Measurements from ENCODE around the gene ARHGEF2. TPM values are rescaled to one million over a fixed set of nuclear protein-coding genes. Genes with fewer than 3 reads are reported as not detected.

ARHGEF2 gene
- total and polyA plus RNA-seq, 9 of the 15 experiments (the other 6 are each of a cell fraction or from before 2014, with no cell fraction given), result 7.1 to 162 (median 62.2) TPM

DNA sequence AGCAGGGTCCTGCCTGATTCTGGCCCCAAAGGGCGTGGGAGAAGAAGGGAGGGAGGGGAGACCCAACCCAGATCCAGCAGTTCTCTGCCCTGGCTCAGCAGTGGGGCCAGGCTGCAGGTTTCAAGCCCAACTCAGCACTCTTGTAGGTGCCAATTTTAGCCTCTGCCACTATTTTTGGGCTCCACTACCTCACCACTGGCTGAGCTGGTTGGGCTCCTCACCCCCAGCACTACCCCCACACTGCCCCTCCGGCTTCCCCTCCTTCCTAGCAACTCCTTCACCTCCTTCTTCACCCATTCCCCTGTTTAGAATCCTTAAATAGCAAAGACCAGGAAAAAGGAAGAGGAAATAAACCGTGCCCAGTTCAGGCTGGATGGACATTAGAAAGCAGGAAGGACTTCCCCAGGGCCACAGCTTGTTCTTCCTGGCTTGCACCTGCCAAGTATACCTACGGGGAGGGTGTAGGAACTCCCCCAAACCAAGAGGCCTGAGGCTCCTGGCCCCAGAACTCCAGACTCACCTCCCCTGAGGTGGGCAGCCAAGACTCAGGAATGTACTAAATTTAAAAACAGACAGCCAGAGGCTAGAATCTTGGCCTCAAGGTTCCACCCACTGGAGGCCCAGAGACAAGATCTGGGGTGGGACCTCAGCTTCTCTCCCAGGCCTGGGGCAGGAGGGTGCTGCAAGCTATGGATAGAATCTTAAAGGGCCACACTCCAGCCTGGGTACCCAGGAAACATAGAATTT is 1.4 kb upstream of the ARHGEF2 start (continued):
- TF ChIP-seq TAF1 (IDR thresholded peaks at IDR 0.05; ENCODE audit: control insufficient read depth, extremely low read depth, insufficient read depth, low read length, severe bottlenecking) (peak; percentile 46), ZBTB11 (CRISPR knock-in tag; IDR thresholded peaks at IDR 0.05) (no peak), HNRNPLL (IDR thresholded peaks at IDR 0.05; ENCODE audit: low read depth, low read length, poor library complexity, severe bottlenecking) (no peak), HNRNPH1 (optimal IDR thresholded peaks at IDR 0.05; ENCODE audit: low read depth, low read length) (no peak), POLR2B (IDR thresholded peaks at IDR 0.05; ENCODE audit: low read depth, partially characterized antibody) (peak; percentile 62), ZNF407 (IDR thresholded peaks at IDR 0.05; ENCODE audit: low read depth) (no peak), ZFP91 (CRISPR knock-in tag; IDR thresholded peaks at IDR 0.05) (peak; percentile 89), RNF2 (IDR thresholded peaks at IDR 0.05) (no peak)
- TF ChIP-seq, protein P1, sequence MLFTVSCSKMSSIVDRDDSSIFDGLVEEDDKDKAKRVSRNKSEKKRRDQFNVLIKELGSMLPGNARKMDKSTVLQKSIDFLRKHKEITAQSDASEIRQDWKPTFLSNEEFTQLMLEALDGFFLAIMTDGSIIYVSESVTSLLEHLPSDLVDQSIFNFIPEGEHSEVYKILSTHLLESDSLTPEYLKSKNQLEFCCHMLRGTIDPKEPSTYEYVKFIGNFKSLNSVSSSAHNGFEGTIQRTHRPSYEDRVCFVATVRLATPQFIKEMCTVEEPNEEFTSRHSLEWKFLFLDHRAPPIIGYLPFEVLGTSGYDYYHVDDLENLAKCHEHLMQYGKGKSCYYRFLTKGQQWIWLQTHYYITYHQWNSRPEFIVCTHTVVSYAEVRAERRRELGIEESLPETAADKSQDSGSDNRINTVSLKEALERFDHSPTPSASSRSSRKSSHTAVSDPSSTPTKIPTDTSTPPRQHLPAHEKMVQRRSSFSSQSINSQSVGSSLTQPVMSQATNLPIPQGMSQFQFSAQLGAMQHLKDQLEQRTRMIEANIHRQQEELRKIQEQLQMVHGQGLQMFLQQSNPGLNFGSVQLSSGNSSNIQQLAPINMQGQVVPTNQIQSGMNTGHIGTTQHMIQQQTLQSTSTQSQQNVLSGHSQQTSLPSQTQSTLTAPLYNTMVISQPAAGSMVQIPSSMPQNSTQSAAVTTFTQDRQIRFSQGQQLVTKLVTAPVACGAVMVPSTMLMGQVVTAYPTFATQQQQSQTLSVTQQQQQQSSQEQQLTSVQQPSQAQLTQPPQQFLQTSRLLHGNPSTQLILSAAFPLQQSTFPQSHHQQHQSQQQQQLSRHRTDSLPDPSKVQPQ (CRISPR knock-in tag; IDR thresholded peaks at IDR 0.05; ENCODE audit: borderline replicate concordance), result no peak

Data from K562 (cell line).